Ovary (tissue), 9 donors: Measurements from ENCODE around the gene BEAN1. TPM values are rescaled to one million over a fixed set of nuclear protein-coding genes. Genes with fewer than 3 reads are reported as not detected.

Source experiments
- DNase-seq, 5 donors: peaks; one replicate each; pipeline ENCODE4 v3.0.0-alpha.2; 2019 to 2020
- H3K27ac ChIP-seq, 2 donors: fragments of 200-600 bp; one replicate each; pipeline versions ENCODE4 v1.5.1 to v1.8.0; 2019 to 2022
- H3K27me3 ChIP-seq: fragments of 200-600 bp; one replicate; pipeline ENCODE4 v1.8.0; 2022
- H3K36me3 ChIP-seq: fragments of 200-600 bp; sonication (generic); one replicate; pipeline ENCODE4 v1.5.1; 2019
- H3K4me1 ChIP-seq: one replicate; pipeline ENCODE4 v1.8.1; 2013; ENCODE audit warnings: mild to moderate bottlenecking, moderate library complexity; ENCODE audit not compliant: insufficient read depth
- H3K4me3 ChIP-seq: fragments of 200-600 bp; sonication (generic); one replicate; pipeline ENCODE4 v1.5.1; 2017
- H3K9me3 ChIP-seq, 2 donors: fragments of 200-600 bp in 1 of 2; sonication (generic) in 1 of 2; one replicate each; pipeline versions ENCODE4 v1.5.1 to v1.8.1; 2013 to 2019; ENCODE audit warnings: mild to moderate bottlenecking in 1 of 2, moderate library complexity in 1 of 2
- EP300 ChIP-seq: sonication (generic); formaldehyde crosslinking; IDR thresholded peaks from one replicate; pipeline ENCODE4 v1.6.1; 2017; ENCODE audit warnings: antibody characterized with exemption
- POLR2A ChIP-seq: fragments of 450-650 bp; IDR thresholded peaks from one replicate; pipeline ENCODE4 v1.6.1; 2017; ENCODE audit warnings: antibody characterized with exemption, mild to moderate bottlenecking, moderate library complexity
- WGBS, 3 donors: extraction: QIAGEN DNeasy Blood & Tissue Kit in 1 of 3; methylation state at CpG; one replicate each; pipeline versions ENCODE4 v1.1.5 to v1.1.7; 2013 to 2017; 5-methylcytosine and 5-hydroxymethylcytosine counted together
- intact Hi-C, 4 donors: fragments of 100-400 bp; cut with DNase I; formaldehyde crosslinking; loops; one replicate each; pipeline versions ENCODE4 v1.11.0 to v1.15.1; 2022 to 2023
- polyA plus RNA-seq, 2 donors: library from polyadenylated mRNA; stranded (reverse); fragments of 200-250 nt in 1 of 2; fragments of 350-450 nt in 1 of 2; fragmentation: Illumina TruSeq in 1 of 2; extraction: RNeasy Lipid Tissue Mini Kit (QIAGEN cat#74804) in 1 of 2; gene quantifications; one replicate each; pipeline ENCODE4 v1.2.3, GENCODE V29; 2013 to 2014
- total RNA-seq, 7 donors: library from RNA; depleted of rRNA in 2 of 7; stranded (reverse); fragments of >200 nt in 2 of 7; fragmentation: NEBNext Ultra II Directional in 3 of 7; extraction: Animal tissue kit (Norgen Biotek cat#: 25700) in 3 of 7; gene quantifications; one replicate each; pipeline versions ENCODE4 v1.1.0 to v1.2.4, GENCODE V29; 2016 to 2023
- TF ChIP-seq, protein P1 (sequence below), 3 donors: fragments of 450-650 bp in 2 of 3; fragments of 200-600 bp in 1 of 3; IDR thresholded peaks; one replicate each; pipeline versions ENCODE4 v1.5.1 to v1.8.0; 2016 to 2022; ENCODE audit warnings: antibody characterized with exemption in 3 of 3, mild to moderate bottlenecking in 1 of 3
- donor health status: DM: no; HTN: no; CAD: no; lungs with moderate emphysema.
- donor health status: DM: no; HTN: no; CAD: no.
- donor health status: Bipolar disorder and iron deficiency.
- donor health status: DM: yes; HTN: yes; CAD: no.
- donor health status: DM: no; HTN: no; CAD: no.
- donor health status: DM: yes; HTN: yes; CAD: no.

BEAN1 gene
- total and polyA plus RNA-seq, 9 donors: 0.15 to 2.2 (median 0.61) TPM; not detected in 1

DNA sequence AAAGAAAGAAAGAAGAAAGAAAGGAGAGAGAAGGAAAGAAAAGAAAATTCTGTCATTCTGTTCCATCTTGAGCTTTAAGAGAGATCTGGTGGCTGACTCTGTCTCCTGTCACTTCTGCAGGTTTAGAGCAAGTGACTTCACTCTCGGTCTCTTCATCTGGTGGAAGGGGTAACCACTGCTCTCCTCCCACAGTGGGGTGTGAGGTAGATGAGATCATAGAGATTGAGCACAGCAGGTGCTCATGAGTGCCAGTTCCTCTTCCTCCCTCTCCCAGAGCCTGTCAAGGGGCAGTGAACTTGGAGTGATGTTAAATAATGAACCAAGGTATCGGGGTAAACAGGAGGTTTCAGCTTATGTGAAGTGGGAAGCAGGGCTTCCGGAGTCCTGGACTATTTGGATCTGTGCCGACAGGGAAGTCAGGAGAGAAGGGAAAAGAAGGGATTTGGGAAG lies 47.7 kb downstream of the BEAN1 start:
- Histone ChIP-seq H3K27ac (no peak overlapping the region), H3K4me3 (no peak overlapping the region), H3K27me3 (no peaks in the 10 kb centered on the region), H3K4me1 (peaks cover 3% of the 10 kb centered on the region), H3K9me3 (no peaks in the 10 kb centered on the region), H3K36me3 (no peaks in the 10 kb centered on the region)
- intact Hi-C loops: loop anchor here in 1 of 4 donors (5.0 kb wide), 1 partner anchor 133 kb away; no protein-coding TSS in a partner anchor
- TF ChIP-seq EP300: no peak
- no peak for TF ChIP-seq POLR2A
- TF ChIP-seq, protein P1, sequence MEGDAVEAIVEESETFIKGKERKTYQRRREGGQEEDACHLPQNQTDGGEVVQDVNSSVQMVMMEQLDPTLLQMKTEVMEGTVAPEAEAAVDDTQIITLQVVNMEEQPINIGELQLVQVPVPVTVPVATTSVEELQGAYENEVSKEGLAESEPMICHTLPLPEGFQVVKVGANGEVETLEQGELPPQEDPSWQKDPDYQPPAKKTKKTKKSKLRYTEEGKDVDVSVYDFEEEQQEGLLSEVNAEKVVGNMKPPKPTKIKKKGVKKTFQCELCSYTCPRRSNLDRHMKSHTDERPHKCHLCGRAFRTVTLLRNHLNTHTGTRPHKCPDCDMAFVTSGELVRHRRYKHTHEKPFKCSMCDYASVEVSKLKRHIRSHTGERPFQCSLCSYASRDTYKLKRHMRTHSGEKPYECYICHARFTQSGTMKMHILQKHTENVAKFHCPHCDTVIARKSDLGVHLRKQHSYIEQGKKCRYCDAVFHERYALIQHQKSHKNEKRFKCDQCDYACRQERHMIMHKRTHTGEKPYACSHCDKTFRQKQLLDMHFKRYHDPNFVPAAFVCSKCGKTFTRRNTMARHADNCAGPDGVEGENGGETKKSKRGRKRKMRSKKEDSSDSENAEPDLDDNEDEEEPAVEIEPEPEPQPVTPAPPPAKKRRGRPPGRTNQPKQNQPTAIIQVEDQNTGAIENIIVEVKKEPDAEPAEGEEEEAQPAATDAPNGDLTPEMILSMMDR (IDR thresholded peaks at IDR 0.05): no peak
- WGBS, 3 donors: 46 to 70% (median 56%) methylated on average over 4 of the region's 4 CpGs
- no peak for DNase-seq

DNA sequence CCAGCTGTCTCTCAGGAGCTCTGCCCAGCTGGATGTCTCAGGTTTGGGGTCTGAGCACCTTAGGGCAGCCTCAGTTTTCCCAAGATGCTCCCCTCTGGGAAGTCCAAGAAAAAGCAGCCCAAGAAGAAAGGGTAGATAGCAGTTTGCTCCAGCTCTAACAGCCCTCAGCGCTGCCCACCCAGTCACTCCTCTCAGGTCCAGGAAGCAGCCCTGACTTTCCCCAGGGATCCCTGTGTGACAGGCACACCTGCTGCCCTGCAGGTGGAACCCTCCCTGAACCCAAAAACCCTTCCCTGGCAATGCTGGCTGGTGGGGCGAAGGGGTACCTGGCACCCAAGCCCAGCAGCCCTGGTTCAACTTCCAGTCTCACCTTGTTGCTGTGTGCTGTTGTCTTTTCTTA lies 48.1 kb downstream of the BEAN1 start:
- DNase-seq: peak in 1 of 5 donors; percentile 20
- intact Hi-C loops: loop anchor here in 1 of 4 donors (5.0 kb wide), 1 partner anchor 132 kb away; no protein-coding TSS in a partner anchor

DNA sequence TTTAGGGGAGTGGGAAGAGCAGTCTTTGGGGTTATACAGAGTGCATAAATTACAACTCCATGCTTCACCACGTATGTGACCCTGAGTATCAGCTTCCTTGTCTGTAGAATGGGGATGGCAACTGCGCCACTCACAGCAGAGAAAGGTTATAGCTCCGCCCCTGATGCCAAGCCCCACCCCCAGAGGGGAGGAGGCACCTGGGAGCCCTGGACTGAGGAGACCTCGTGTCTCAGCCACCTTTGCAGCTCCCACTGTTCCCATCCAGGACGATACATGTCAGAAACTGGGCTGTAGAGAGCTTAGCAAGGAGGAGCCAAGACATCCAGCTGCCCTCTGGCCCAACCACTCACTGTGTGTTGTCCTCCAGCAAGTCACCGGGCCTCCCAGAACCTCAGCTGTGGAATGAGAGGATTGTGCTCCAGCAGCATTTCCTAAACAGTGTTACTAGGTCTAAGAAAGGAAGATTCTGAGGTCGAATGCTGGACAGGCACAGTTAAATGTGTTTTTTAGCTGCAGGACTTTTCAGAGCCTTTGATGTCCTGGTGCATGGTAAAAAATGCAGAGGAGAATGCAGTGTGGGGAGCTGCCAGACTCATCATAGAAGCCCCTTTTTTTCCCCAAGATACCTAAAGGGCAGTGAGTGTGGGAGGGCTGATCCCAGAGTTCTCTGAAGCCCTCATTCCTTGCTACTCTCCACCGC lies 49.4 kb downstream of the BEAN1 start:
- H3K4me3 ChIP-seq: no peak overlapping the region
- 33 to 47% (median 35%) methylated on average over 8 of the region's 8 CpGs for WGBS, 3 donors
- peak in 1 of 5 donors; percentile 38 for DNase-seq
- no peaks in the 10 kb centered on the region for H3K9me3 ChIP-seq
- H3K4me1 ChIP-seq: peaks cover 3% of the 10 kb centered on the region
- intact Hi-C loops: loop anchor here in 1 of 4 donors (5.0 kb wide), 1 partner anchor 131 kb away; no protein-coding TSS in a partner anchor
- no peak overlapping the region for H3K27ac ChIP-seq
- no peaks in the 10 kb centered on the region for H3K36me3 ChIP-seq
- TF ChIP-seq, protein P1 (IDR thresholded peaks at IDR 0.05): no peak
- no peak for TF ChIP-seq EP300
- TF ChIP-seq POLR2A: no peak
- no peaks in the 10 kb centered on the region for H3K27me3 ChIP-seq

More for the DNA sequence above, 48.1 kb downstream of the BEAN1 start:
- Histone ChIP-seq H3K27ac (no peak overlapping the region), H3K27me3 (no peaks in the 10 kb centered on the region), H3K4me3 (no peak overlapping the region), H3K9me3 (no peaks in the 10 kb centered on the region), H3K36me3 (no peaks in the 10 kb centered on the region), H3K4me1 (peaks cover 3% of the 10 kb centered on the region)
- TF ChIP-seq POLR2A: no peak
- 82 to 94% (median 87%) methylated on average over 2 of the region's 2 CpGs for WGBS, 3 donors

DNA sequence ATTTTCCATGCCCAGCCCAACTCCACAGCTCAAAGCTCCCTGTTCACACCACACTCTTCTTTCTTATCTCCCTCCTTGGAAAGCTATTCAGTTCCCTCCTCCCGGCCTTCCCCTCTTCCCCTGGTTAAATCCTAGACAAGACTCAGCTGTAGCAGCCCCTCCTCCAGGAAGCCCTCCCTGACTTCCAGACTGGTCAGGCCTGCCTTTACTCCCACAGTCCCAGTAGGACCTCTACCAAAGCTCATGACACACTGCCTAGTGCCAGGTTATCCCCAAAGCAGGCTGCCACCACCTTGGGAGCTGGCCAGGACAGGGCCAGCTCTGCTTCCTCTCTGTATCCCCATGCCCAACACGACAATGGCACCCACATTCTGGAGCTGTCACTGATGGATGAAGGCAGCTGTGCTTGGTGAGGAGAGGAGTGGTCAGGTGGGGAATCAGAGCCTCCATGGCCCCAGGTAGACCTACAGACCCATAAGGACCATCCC lies 50.0 kb downstream of the BEAN1 start:
- Histone ChIP-seq H3K36me3 (no peaks in the 10 kb centered on the region), H3K27me3 (no peaks in the 10 kb centered on the region), H3K4me1 (peaks cover 3% of the 10 kb centered on the region), H3K27ac (no peak overlapping the region), H3K9me3 (no peaks in the 10 kb centered on the region), H3K4me3 (no peak overlapping the region)
- peak in 1 of 5 donors; percentile 29 for DNase-seq
- intact Hi-C loops: loop anchor here in 1 of 4 donors (5.0 kb wide), 1 partner anchor 130 kb away; no protein-coding TSS in a partner anchor
- TF ChIP-seq, protein P1 (IDR thresholded peaks at IDR 0.05): no peak
- no peak for TF ChIP-seq POLR2A
- 36 to 46% (median 43%) methylated on average over 2 of the region's 2 CpGs for WGBS, 3 donors
